ENCODE results near the gene ZBTB5. TPM values are rescaled to one million over a fixed set of nuclear protein-coding genes. Genes with fewer than 3 reads are reported as not detected.

ZBTB5 gene
- total and polyA plus RNA-seq, 2 of the 13 experiments (the other 11 are each of a cell fraction or from before 2014, with no cell fraction given): 12.5 to 20.5 TPM

DNA sequence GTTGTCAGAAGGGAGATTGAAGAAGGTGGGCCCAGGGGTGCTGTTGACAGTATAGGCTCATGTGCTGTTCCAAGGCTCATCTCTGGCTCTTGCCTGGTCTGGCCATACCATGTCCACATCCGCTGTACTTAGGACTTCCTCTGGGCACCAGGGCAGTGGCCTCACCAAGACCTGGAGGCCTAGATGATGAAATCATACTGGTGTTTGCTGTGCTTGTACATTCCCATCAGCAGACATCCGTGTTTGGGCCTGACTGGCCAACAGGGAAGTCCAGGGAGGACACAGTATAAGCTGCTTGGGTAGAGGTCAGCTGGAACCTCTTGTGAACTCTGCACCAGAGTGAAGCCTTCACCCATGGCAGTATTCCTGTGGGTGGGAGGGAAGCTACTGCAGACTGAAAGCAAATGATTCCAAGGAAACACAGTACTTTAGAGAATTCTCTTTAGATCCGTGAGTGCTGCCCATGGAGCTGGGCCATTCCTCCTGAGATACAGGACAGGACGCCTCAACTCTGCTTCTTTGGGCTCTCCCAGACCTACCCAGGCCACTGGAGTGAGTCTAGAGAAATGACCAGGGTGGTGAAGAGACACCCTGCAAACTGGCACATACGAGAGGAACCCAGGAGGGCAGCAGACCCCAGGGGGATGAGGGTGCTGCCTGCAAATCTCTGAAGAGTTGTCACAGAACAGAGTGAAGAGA is 43.0 kb upstream of the ZBTB5 start (continued):
- TF ChIP-seq ZSCAN30 (CRISPR knock-in tag; IDR thresholded peaks at IDR 0.05) (no peak), ZMAT3 (CRISPR knock-in tag; conservative IDR thresholded peaks at IDR 0.05) (peak; percentile 87), ZSCAN25 (CRISPR knock-in tag; IDR thresholded peaks at IDR 0.05) (0 out of 2 replicates have a peak, but pooled peaks have one; percentile 56), TBP (CRISPR knock-in tag; IDR thresholded peaks at IDR 0.05) (no peak), ZNF430 (CRISPR knock-in tag; IDR thresholded peaks at IDR 0.05) (peak; percentile 87; the same call in 1 of the 2 replicates), ZNF850 (CRISPR knock-in tag; conservative IDR thresholded peaks at IDR 0.05) (no peak), ZNF124 (CRISPR knock-in tag; IDR thresholded peaks at IDR 0.05) (0 out of 2 replicates have a peak, but pooled peaks have one; percentile 53), CBX2 (IDR thresholded peaks at IDR 0.05; ENCODE audit: low read depth, low read length) (no peak), CBX2 (CRISPR knock-in tag; IDR thresholded peaks at IDR 0.05; ENCODE audit: low read depth) (0 out of 2 replicates have a peak, but pooled peaks have one; percentile 47), ZNF446 (CRISPR knock-in tag; IDR thresholded peaks at IDR 0.05) (no peak), CBFB (CRISPR knock-in tag; IDR thresholded peaks at IDR 0.05) (no peak), ZNF841 (CRISPR knock-in tag; IDR thresholded peaks at IDR 0.05; ENCODE audit: borderline replicate concordance) (peak; percentile 91; the same call in 1 of the 2 replicates), ZNF564 (CRISPR knock-in tag; IDR thresholded peaks at IDR 0.05) (peak; percentile 79; the same call in 1 of the 2 replicates), MIER2 (CRISPR knock-in tag; IDR thresholded peaks at IDR 0.05) (peak; percentile 68), KLF16 (CRISPR knock-in tag; IDR thresholded peaks at IDR 0.05) (peak in 1 of 2 experiments; percentile 63; a peak in 2 of 4 replicates), MIER3 (CRISPR knock-in tag; IDR thresholded peaks at IDR 0.05; ENCODE audit: borderline replicate concordance) (peak; percentile 75; the same call in 1 of the 2 replicates)
- TF ChIP-seq, protein P1, sequence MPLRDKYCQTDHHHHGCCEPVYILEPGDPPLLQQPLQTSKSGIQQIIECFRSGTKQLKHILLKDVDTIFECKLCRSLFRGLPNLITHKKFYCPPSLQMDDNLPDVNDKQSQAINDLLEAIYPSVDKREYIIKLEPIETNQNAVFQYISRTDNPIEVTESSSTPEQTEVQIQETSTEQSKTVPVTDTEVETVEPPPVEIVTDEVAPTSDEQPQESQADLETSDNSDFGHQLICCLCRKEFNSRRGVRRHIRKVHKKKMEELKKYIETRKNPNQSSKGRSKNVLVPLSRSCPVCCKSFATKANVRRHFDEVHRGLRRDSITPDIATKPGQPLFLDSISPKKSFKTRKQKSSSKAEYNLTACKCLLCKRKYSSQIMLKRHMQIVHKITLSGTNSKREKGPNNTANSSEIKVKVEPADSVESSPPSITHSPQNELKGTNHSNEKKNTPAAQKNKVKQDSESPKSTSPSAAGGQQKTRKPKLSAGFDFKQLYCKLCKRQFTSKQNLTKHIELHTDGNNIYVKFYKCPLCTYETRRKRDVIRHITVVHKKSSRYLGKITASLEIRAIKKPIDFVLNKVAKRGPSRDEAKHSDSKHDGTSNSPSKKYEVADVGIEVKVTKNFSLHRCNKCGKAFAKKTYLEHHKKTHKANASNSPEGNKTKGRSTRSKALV (CRISPR knock-in tag; IDR thresholded peaks at IDR 0.05): peak; percentile 88
- TF ChIP-seq, protein P2, sequence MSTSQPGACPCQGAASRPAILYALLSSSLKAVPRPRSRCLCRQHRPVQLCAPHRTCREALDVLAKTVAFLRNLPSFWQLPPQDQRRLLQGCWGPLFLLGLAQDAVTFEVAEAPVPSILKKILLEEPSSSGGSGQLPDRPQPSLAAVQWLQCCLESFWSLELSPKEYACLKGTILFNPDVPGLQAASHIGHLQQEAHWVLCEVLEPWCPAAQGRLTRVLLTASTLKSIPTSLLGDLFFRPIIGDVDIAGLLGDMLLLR (CRISPR knock-in tag; IDR thresholded peaks at IDR 0.05): no peak
- TF ChIP-seq, protein P3, sequence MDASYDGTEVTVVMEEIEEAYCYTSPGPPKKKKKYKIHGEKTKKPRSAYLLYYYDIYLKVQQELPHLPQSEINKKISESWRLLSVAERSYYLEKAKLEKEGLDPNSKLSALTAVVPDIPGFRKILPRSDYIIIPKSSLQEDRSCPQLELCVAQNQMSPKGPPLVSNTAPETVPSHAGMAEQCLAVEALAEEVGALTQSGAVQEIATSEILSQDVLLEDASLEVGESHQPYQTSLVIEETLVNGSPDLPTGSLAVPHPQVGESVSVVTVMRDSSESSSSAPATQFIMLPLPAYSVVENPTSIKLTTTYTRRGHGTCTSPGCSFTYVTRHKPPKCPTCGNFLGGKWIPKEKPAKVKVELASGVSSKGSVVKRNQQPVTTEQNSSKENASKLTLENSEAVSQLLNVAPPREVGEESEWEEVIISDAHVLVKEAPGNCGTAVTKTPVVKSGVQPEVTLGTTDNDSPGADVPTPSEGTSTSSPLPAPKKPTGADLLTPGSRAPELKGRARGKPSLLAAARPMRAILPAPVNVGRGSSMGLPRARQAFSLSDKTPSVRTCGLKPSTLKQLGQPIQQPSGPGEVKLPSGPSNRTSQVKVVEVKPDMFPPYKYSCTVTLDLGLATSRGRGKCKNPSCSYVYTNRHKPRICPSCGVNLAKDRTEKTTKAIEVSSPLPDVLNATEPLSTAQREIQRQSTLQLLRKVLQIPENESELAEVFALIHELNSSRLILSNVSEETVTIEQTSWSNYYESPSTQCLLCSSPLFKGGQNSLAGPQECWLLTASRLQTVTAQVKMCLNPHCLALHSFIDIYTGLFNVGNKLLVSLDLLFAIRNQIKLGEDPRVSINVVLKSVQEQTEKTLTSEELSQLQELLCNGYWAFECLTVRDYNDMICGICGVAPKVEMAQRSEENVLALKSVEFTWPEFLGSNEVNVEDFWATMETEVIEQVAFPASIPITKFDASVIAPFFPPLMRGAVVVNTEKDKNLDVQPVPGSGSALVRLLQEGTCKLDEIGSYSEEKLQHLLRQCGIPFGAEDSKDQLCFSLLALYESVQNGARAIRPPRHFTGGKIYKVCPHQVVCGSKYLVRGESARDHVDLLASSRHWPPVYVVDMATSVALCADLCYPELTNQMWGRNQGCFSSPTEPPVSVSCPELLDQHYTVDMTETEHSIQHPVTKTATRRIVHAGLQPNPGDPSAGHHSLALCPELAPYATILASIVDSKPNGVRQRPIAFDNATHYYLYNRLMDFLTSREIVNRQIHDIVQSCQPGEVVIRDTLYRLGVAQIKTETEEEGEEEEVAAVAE (CRISPR knock-in tag; IDR thresholded peaks at IDR 0.05; ENCODE audit: borderline replicate concordance): peak; percentile 53; the same call in 1 of the 2 replicates
- TF ChIP-seq, protein P4, sequence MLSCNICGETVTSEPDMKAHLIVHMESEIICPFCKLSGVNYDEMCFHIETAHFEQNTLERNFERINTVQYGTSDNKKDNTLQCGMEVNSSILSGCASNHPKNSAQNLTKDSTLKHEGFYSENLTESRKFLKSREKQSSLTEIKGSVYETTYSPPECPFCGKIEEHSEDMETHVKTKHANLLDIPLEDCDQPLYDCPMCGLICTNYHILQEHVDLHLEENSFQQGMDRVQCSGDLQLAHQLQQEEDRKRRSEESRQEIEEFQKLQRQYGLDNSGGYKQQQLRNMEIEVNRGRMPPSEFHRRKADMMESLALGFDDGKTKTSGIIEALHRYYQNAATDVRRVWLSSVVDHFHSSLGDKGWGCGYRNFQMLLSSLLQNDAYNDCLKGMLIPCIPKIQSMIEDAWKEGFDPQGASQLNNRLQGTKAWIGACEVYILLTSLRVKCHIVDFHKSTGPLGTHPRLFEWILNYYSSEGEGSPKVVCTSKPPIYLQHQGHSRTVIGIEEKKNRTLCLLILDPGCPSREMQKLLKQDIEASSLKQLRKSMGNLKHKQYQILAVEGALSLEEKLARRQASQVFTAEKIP (CRISPR knock-in tag; IDR thresholded peaks at IDR 0.05; ENCODE audit: borderline replicate concordance): no peak
- TF ChIP-seq, protein P5, sequence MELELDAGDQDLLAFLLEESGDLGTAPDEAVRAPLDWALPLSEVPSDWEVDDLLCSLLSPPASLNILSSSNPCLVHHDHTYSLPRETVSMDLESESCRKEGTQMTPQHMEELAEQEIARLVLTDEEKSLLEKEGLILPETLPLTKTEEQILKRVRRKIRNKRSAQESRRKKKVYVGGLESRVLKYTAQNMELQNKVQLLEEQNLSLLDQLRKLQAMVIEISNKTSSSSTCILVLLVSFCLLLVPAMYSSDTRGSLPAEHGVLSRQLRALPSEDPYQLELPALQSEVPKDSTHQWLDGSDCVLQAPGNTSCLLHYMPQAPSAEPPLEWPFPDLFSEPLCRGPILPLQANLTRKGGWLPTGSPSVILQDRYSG (CRISPR knock-in tag; IDR thresholded peaks at IDR 0.05): no peak

All from HepG2 (cell line).